ENCODE results near the gene FREM2.

FREM2 gene

DNA sequence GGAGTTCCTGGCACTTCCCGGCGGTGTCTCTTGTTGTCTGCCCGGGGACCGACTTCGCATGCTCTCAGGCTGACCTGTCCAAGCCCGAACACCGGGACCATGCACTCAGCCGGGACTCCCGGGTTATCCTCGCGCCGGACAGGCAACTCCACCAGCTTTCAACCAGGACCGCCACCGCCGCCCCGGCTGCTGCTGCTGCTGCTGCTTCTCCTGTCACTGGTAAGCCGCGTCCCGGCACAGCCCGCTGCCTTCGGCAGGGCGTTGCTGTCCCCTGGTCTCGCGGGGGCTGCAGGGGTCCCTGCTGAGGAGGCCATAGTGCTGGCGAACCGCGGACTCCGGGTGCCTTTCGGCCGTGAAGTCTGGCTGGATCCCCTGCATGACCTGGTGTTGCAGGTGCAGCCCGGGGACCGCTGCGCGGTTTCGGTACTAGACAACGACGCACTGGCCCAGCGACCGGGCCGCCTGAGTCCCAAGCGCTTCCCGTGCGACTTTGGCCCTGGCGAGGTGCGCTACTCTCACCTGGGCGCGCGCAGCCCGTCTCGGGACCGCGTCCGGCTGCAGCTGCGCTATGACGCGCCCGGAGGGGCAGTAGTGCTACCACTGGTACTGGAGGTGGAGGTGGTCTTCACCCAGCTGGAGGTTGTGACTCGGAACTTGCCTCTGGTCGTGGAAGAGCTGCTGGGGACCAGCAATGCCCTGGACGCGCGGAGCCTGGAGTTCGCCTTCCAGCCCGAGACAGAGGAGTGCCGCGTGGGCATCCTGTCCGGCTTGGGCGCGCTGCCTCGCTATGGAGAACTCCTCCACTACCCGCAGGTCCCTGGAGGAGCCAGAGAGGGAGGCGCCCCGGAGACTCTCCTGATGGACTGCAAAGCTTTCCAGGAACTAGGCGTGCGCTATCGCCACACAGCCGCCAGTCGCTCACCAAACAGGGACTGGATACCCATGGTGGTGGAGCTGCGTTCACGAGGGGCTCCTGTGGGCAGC lies 661 bp downstream of the FREM2 start:
- peak; percentile 41 for DNase-seq (ENCODE audit: low spot score)

DNA sequence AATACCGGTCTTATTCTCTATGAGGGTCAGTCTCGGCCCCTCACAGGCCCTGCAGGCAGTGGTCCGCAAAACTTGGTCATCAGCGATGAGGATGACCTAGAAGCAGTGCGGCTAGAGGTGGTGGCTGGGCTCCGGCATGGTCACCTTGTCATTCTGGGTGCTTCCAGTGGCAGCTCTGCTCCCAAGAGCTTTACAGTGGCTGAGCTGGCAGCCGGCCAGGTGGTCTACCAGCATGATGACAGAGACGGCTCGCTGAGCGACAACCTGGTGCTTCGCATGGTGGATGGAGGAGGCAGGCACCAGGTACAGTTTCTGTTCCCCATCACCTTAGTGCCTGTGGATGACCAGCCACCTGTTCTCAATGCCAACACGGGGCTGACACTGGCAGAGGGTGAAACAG lies 1.8 kb downstream of the FREM2 start:
- DNase-seq (ENCODE audit: low spot score): no peak

- DNase-seq (ENCODE audit: low spot score): no peak
Observed at GRCh38 chr13:38690231-38690630, 3.4 kb downstream of the FREM2 start.

- no peak for DNase-seq (ENCODE audit: low spot score)
Observed at GRCh38 chr13:38693168-38693567, 6.3 kb downstream of the FREM2 start.

- no peak for DNase-seq (ENCODE audit: low spot score)
Observed at GRCh38 chr13:38693641-38694040, 6.8 kb downstream of the FREM2 start.

DNA sequence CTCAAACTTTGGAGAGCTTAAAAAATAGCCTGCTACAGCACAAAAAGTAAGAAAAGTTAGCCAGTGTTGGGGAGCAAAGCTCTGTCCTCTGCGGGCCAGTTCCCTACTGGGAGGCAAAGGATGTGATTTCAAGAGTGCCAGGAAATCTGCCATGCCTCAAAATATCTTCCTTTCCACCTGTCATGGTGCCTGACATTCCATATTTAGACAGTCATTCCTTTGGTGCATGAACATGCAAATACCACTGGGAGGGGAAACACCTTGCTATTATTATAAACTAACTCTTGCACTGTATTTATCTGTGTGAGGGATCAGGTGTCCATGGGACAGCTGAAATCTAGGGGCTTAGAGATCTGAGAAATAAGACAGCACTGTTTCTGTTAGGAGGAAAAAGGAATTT lies 10.3 kb downstream of the FREM2 start:
- no peak for DNase-seq (ENCODE audit: low spot score)

- no peak for DNase-seq (ENCODE audit: low spot score)
Observed at GRCh38 chr13:38697628-38698333, 10.9 kb downstream of the FREM2 start.

DNA sequence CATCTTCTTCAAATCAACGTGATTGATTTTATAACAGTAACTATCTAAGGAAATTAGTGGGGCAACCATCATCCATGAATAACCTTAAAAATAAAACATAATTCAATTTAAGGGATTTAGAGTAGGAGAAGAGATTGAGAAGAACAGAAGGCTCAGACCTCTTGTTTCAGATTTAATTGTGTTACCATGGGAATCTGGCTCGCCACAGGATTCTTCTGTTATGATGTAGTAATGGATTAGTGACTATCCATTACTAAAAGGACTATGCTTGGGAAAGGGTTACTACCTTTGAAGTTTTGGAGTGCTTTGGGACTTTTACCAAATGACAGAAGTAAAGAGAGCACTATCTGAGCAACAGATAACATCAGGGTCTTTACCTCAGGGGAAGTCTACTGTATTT lies 13.2 kb downstream of the FREM2 start:
- DNase-seq (ENCODE audit: low spot score): no peak

DNA sequence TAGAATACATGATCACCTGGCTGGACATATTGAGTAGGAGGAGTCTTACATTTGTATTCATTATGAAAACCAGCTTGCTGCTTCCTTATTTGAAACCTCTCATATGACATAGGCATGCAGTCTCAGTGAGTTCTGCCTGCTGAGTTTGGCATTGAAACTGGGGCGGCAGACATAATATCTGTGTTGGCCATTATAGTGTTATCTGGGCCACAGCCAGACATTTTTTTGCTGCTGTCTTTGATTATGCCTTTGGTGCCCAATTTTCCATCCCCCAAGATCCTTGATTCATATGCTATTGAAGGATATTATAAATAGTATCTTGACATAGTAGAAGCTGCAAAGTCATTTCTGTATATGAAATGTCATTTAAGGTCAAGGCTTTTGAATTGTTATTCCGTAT lies 15.8 kb downstream of the FREM2 start:
- DNase-seq (ENCODE audit: low spot score): no peak

DNA sequence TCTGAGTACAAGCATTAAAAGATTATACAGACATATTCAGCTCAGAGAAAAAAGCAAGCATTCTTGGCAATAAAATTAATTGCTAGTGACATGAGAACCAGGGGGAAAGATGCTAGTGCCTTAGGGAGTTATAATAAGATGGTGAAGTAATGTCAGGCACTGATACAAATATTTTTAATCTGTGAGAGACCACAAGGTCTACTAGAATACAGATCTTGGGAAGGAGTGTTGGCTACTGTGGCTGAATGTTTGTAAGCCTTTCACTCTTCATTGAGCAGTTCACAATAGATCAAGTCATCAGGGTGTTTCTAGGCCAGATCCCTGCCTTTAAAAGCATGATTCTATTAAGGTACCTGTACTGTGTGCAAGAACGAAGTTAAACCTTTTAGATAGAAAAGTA lies 16.4 kb downstream of the FREM2 start:
- DNase-seq (ENCODE audit: low spot score): no peak

DNA sequence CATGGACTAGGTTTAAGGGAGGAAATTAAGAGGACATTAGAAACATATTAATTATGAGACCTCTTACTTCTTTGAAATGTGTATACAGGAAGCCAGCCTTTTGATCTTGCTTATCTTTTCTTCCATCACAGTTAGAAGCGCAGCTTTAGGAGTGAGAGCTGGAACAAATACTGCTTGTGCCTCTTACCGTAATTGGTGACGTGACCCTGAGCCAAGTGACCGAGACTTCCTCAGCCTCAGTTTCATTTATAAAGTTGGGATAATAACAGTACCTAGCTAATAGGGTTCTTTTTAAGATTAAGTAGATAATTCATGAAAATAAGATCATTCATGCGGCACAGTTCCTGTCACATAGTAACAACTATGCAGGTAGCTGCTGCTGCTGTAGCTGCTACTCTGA lies 18.5 kb downstream of the FREM2 start:
- no peak for DNase-seq (ENCODE audit: low spot score)

GRCh38 chr13:38707460-38707859 lies 20.6 kb downstream of the FREM2 start:
- DNase-seq (ENCODE audit: low spot score): no peak

- no peak for DNase-seq (ENCODE audit: low spot score)
Observed at GRCh38 chr13:38713046-38713445, 26.2 kb downstream of the FREM2 start.

- DNase-seq (ENCODE audit: low spot score): no peak
Observed at GRCh38 chr13:38718374-38718773, 31.5 kb downstream of the FREM2 start.

DNA sequence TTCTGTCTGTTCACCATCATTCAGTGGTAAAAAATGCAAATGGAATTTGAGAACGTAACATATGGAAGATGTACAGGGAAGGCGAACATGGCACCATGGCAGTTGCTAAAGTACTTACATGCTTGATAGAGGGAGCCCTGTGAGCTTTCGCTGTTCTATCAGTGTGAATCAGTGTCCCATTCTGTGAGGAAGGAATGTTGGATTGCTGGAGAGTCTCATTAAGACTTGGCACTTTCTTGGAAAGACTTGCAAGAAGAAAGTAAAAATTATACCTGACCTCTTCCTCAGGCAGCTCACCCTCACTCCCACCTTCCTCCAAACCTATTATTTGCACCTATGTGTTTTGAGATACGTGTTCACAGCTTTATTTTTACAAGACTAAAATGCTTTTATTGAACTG lies 43.5 kb downstream of the FREM2 start:
- DNase-seq (ENCODE audit: low spot score): no peak

DNA sequence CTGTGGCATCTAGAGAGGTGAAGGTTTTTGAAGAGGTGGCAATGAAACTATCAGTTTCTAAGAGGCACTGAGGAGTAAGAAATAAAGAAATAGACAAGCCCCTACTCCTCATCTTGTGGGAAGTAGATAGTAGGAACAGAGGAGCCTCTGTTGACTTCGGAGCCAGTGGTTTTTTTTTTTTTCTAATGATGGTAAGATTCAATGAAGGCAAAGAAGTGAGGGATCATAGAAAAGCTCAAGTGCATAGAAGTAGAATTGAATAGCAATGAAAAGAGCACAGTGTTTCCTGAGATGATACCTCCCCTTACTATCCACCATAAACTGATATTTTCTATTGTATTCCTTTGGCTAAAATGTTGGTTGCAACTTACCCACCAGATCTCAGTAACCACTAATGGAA lies 46.3 kb downstream of the FREM2 start:
- DNase-seq (ENCODE audit: low spot score): no peak

DNA sequence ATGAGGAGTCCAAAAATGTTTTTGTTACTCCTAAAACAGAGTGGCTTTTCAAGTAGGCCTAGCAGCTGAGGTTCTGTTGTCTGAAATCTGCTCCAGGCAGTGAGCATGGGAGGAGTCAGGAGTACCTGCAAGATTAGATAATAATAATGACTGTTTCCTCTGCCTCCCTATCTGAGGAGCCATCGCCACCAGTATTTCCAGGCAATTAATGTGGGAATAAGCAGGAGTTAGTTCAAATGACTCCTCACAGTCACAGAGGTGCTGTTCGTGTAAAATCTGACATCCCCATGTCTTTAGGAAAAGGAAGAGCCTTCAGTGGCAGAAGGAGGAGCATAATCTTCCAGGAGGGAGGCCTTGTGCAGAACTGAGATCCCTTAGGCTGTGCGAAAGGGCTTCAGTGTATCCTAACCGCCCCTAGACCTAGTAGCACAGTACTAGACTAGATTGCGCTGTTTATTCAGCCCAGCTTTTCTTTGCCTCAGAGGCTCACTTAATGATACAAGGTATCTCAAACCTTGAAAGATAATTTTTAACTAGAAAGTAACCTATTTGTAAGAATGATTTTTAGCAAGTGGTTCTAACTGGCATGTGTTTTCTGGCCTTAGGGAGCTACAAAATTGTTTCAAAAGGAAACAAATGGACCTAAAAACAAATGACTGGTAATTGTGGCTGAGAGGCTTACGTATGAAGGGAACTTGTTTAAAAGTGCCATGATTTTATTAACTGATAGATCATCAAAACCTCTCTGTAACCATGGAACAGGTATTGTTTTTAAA lies 49.0 kb downstream of the FREM2 start:
- no peak for DNase-seq (ENCODE audit: low spot score)

DNA sequence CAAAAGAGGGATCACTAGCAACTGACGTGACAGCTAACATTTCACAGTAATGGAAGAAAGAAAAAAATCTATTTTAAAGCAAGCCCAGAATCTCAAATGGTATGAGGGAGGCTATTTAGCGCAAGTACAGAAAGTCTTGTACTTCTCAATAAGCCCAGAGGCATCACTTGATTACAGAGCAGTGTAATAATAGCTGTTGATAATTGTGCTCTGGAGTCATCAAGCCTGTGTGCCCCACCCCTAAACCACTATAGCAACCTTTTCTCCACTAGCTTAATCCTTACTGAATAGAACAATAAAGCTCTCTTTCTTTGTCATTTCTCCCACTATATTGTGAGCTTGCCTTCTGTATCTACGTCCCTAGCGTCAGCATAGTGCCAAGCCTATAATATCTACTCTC lies 56.6 kb downstream of the FREM2 start:
- DNase-seq (ENCODE audit: low spot score): no peak

DNA sequence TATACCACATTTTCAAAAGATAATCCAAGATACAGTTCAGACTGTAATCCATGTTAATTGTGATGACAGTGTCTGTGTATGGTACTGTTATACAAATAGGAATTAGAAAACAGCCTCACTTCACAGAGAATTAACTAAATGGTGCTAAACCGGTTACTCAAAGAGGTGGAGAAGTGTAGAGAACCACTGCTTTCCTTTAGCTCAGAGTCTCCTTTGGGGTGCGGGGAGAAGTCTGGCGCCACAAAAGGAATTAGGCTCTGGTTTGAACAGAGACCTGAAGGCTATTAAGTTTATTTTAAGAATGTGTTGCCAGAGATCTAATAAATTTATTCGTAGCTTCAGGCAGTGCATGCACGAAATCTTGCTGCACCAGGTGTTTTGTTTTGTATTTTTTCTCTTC lies 65.8 kb downstream of the FREM2 start:
- no peak for DNase-seq (ENCODE audit: low spot score)

- DNase-seq (ENCODE audit: low spot score): no peak
Observed at GRCh38 chr13:38753878-38754277, 67.0 kb downstream of the FREM2 start.

DNA sequence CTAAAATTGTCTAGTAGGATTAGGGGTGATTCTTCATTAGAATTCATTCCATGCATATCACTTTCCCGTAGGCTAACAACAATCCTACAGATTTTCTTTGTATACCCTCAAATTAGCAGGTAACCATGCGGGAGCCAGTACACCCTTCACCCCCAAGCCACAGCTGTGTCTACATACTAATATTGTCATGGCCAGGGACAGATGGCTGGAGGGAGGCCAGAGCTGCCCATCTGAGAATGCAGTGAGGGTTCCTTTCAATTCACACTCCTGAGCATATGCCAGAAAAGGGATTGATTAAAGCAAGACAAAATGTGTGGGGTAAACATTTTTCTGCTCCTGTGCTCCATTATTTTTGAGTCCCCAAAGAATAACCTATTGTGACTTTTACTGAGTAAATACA lies 68.9 kb downstream of the FREM2 start:
- no peak for DNase-seq (ENCODE audit: low spot score)

DNA sequence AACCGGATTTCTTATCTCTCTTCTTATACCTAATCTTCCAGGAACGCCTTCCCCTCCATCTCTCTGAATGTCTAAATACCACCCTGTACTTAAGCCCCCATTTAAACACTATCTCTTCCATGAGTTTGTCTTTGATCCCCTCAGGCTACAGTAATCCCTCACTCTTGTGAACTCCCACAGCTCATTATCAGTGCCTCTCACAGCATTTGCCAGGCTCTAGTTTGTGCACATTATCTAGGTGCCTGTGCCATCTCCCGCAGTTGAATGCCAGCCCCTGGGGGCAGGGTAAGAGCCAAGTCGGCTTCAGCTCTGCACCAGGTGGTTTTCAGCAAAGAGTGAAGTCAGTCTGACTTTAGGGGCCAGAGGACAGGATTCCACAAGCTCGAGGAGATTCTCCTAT lies 71.4 kb downstream of the FREM2 start:
- DNase-seq (ENCODE audit: low spot score): no peak

DNA sequence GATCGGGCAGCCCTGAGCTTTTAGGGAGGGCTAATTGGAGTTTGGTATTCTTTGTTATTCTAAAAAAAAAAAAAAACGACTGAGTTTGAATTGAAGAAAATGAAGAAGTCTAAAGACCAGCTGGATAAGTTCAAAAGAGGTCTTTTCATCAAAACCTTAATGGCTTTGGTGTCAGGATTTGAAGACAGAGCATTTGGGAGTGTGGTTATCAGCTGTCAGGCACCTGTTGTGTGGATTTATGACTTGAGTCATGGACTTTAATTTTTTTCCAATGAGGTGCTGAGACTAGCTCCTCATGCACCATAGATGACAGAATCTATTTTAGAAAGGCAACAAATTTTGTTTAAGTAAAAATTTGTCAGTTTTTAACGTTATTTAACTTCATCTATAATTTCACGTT lies 72.5 kb downstream of the FREM2 start:
- DNase-seq (ENCODE audit: low spot score): no peak
